IPS-11a (cell line): ENCODE measurements around the gene STAT2.

Experiments used
- H3K4me3 ChIP-seq: one replicate; pipeline ENCODE4 v1.5.1; 2013; ENCODE audit warnings: low read depth, low read length, control low read depth

STAT2 gene

GRCh38 chr12:56298828-56299227 is 61.1 kb downstream of the STAT2 start:
- H3K4me3 ChIP-seq = no peak overlapping the region

- H3K4me3 ChIP-seq = no peak overlapping the region
Observed at GRCh38 chr12:56297400-56297799, 62.5 kb downstream of the STAT2 start.

- H3K4me3 ChIP-seq = no peak overlapping the region
Observed at GRCh38 chr12:56296295-56296694, 63.6 kb downstream of the STAT2 start.

GRCh38 chr12:56293795-56294194 is 66.1 kb downstream of the STAT2 start:
- no peak overlapping the region for H3K4me3 ChIP-seq
